NK-92 (cell line): ENCODE measurements around the gene GALNT3.

Source experiments
- DNase-seq: peaks from one replicate; lab custom pipeline; 2025; ENCODE audit not compliant: unreplicated experiment; lab: John Stamatoyannopoulos, UW

Gene GALNT3

DNA sequence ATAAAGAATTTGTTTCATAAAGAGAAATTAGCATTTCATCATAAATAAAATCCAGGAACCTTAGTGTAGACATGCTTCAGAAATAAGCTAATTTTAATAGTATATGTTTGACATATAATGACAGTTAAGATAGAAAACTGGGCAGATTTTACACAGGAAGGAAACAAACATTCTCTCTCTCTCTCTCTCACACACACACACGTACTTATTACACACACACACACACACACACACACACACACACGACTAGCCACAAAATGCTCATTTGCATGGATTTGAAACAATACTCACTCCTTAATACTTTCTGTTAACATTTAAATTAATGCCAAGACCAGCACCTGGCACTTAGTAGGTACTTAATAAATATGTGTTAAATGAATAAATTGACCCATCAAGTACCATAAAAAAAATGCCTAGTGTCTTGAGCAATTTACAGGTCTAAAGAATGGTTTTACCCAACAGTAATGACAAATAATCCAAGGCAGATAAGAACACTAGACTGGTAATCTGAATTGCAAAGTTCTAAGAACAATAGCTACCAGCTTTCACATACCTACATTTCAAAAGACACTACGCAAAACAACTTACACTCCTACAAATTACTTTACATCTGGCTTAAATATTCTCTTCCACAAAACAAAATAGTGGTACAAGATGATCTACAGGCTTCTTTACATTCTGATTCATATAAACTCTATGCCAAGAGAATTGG, 2.9 kb upstream of the GALNT3 start:
- DNase-seq = no peak

GRCh38 chr2:165796129-165796528, 2.1 kb upstream of the GALNT3 start:
- no peak for DNase-seq

DNA sequence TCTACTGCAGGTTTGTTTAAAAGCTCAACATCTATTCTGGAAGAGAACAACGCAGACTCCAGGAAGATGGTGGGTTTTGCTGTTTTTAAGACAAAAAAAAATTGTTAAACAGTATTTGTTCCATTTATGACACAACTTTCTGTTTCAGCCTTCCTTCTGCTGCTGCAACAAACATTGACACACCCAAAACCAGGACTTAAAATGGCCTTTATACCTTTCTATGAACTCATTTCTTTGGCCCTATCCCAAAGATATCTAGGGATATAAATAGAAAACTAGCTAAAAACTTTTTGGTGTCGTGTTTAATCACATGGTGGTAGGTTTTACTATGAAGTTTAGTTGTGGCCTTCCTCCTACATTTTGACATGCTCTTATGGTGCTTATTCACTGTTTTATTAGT, 964 bp upstream of the GALNT3 start:
- no peak for DNase-seq

DNA sequence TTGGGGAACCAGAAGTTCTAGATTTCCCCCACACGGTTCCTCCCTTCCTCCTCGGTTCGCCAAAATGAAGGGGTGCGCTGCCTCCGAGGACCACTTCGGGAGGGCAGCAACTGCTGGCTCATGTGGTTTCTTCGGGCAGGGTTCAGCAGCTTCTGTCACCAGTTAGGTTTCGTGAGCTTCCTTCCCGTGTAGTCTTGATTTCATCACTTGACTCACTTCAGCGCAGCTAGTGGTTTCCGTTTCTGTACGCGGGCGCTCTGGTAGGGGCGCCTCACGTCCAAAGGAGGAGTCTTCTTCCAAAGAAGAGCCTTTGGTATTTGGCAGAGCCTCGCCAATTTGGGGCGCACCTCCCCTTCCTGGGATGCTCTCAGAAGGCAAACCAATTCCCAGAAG, 485 bp upstream of the GALNT3 start:
- DNase-seq = no peak

- no peak for DNase-seq
These were observed 777 bp downstream of the GALNT3 start for GRCh38 chr2:165793161-165793778.

- no peak for DNase-seq
These were observed 2.0 kb downstream of the GALNT3 start for GRCh38 chr2:165792104-165792454.

DNA sequence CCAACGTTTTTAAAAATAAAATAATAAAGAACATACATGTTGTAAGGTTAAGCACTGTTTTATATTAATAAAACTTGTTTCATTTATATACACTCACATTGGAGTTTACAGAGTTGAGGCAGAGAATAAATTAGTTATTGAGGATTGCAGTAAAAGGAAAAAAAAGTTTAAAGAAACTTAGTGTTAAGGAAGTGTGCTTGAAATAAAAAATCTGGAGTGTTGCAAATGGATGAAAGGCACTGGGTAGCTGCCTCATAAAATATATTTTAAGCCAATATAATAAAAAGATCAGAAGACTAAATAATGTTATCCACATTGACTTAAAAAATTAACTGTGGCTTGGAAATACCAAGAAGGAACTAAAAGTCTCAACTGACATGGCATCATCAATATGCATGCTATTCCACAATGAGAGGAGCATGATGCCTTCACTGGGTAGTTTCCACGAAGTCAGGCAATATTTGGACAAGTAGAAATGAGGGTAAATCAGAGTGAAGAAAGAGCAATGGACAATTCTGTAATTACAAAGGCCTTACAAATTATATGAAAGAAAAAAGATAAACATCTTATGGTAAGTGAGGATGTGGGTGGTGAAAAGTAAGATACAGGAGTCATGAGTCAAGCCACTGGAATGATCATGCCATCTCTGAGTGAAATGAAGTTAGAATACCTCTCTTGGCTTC, 2.5 kb downstream of the GALNT3 start:
- no peak for DNase-seq

DNA sequence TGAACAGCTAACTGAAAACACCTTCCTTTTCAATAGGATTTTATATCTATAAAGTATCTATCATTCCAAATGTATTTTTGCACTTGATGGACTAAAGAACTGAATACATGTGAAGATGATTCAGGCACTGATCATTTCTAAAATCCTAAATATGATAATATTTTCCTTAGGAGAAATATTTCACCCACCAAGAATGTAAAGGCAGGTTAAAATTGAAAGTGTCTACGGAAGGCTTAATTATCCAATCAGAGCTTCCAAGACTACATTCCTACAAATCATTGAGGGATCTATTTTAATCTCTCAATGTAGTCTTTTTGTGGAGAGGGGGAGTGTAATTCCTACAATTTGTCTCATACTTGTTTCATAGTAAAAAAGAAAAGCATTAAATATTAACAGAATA, 3.6 kb downstream of the GALNT3 start:
- no peak for DNase-seq

DNA sequence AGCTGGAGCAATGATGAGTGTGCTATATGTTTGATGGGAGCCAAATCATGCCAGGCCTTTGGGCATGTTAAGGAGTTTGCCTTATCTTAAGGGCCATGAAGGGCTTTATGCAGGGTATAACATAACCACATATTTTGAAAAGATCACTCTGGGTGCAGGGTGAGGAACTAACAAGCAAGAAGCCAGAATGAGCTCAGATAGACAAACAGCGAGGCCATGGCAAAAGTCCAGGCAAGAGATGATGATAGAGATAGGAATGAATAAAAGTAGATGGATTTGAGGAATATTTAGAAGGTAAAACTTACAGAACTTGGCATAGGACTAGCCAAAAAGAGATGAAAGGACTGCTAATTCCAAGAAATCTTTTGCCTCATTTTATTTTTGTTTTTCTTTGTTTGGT, 6.7 kb downstream of the GALNT3 start:
- DNase-seq = no peak

DNA sequence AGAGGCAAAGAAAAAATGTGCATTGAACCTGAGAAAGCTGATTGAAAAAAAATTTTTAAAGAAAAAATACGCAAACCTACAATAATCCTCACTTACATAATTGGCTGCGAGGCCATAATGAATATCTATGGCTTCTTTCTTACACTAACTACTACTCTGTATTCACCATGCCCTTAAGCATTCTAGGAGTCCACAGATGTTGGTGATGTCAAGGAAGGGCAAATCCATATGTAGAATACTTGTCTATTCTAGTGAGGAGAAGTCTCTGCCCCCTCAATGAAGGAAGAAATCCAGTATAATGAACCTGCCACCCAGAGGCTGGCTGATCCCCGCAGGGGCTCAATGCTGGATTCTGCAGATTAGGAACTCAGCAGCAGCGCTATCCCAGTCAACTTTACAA, 14.3 kb downstream of the GALNT3 start:
- no peak for DNase-seq

DNA sequence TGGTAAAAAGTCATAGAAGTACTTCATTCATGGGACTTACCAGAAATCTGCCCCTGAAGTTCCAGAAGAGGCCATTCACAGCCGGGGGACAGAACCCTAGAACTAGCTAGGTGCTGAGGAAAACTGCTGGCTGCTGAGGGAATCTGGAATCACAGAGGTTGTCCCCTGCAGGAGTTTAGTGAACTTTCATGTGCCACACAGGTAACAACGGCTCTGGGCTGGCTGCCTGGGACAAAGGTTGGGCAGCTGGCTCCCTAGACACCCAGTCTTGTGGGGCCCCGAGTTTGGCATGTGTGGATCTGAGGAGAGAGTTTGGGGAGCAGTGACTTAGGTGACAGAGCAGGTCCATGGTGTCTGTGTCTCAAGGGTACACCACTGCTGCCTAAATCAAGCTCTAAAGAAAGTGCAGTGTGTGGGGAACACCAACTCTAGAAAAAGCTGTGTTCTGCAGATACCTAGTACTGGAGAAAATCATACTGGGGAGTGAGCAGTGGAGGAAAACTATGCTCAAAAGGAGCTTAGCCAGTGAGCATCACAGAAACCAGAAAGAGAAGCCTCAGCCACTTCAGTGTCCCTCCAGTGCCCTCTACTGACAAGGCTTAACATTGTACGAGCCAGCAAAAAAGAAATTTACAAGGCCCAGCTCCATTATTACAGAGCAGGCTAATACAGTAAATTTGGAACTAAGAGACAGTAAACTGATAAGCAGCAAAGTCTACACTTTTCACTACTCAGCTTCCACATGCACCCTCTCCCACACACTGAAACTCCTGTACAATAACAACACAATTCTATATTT, 15.2 kb downstream of the GALNT3 start:
- no peak for DNase-seq

GRCh38 chr2:165778187-165778556, 15.9 kb downstream of the GALNT3 start:
- no peak for DNase-seq

GRCh38 chr2:165777522-165778186, 16.4 kb downstream of the GALNT3 start:
- no peak for DNase-seq

DNA sequence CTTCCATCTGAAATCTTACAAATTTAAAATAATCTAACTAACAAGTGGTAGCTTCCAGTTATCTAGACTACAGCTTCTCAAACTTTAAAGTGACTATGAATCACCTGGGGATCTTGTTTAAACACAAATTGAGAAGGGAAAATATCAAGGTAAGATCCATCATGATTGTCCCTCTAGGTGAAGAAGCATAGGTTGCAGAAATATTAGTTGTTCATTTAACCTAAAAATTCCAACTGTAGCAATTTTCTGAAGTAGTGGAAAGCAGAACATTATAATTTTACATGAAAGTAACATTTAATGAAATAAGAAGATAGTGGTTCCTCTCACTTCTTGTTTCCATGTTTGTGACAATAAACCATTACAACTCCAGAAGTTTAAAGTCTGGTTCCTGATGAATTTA, 17.3 kb downstream of the GALNT3 start:
- DNase-seq = no peak

- DNase-seq = no peak
These were observed 18.0 kb downstream of the GALNT3 start for GRCh38 chr2:165776013-165776412.

GRCh38 chr2:165773684-165774083, 20.4 kb downstream of the GALNT3 start:
- no peak for DNase-seq

DNA sequence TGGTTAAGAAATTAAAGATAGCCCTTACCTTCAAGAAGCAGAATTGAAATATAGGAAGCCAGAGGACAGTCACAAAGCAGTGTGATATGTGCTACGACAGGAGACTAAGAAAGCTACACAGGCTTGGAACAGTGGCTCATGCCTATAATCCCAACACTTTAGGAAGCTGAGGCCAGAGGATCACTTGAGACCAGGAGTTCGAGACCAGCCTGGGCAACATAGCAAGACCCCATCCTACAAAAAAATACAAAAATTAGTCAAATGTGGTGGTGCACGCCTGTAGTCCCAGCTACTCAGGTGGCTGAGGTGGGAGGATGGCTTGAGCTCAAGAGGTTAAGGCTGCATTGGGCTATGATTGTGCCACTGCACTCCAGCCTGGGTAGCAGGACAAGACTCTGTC, 21.9 kb downstream of the GALNT3 start:
- DNase-seq = no peak

DNA sequence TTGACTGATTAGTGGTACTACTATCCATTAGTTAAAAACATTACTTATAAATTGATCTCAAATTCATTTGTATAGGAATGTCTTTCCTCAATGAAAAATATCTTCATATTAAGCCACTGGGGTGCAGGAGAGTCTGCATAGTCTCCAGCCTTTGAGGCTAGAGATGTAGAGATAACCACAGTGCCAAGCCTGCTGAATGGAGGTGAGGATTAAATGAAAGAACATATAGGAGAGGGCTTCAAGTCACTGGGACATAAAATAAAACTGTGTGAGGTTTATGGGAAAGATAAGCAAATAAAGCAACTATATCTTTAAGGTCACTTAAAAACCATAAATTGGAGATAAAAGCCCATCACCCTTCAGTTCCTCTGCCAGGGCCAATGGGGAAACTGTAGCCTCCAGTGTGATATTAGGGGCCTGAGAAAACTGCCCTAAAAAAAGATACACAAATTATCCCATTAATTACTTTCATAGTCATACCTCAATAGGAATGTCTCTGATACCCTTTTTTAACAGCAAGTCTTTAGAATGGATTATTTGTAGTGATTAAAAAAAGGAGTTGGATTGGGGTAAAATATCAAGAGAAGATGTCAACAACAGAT, 27.6 kb downstream of the GALNT3 start:
- no peak for DNase-seq

DNA sequence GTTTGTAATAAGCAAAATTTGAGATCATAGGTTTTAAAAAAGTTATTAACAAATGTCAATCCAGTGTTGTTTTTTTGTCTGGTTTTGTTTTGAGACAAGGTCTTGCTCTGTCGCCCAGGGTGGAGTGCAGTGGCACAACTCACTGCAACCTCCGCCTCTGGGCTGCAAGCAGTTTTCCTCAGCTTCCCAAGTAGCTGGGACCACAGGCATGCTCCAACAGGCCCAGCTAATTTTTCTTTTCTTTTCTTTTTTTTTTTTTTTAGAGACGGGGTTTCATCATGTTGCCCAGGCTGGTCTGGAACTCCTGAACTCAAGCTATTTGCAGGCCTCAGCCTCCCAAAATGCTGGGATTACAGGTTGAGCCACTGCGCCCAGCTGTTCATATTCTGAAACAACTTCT, 31.3 kb downstream of the GALNT3 start:
- no peak for DNase-seq

- no peak for DNase-seq
These were observed 36.0 kb downstream of the GALNT3 start for GRCh38 chr2:165757906-165758675.
